DLD1 (cell line): Measurements from ENCODE around the gene MGMT.

ENCODE experiments used
- in situ Hi-C: cut with HindIII; loops from 2 replicates; pipeline ENCODE4 v1.10.0; 2017; ENCODE audit warnings: low sequenced_read_pairs

The MGMT gene

DNA sequence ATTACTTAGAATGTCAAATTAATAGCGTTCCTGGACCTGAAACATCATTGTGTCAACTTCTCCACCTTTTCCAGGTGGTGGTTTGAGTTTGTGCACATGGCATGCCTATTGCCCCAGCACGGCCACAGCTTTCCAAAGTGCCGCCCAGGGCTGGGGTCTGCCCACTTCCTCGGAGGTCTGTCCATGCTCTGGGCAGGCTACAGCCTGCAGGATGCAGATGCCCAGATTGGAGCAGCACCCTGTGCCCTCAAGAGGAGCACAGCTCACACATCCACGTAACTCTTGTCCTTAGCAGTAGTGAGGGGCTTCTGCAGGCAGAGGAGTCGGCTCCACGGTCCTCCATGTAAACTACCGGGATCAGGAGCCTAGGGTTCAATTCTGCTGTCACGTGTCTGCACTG lies 258.4 kb downstream of the MGMT start:
- in situ Hi-C loops, result no loop called here

DNA sequence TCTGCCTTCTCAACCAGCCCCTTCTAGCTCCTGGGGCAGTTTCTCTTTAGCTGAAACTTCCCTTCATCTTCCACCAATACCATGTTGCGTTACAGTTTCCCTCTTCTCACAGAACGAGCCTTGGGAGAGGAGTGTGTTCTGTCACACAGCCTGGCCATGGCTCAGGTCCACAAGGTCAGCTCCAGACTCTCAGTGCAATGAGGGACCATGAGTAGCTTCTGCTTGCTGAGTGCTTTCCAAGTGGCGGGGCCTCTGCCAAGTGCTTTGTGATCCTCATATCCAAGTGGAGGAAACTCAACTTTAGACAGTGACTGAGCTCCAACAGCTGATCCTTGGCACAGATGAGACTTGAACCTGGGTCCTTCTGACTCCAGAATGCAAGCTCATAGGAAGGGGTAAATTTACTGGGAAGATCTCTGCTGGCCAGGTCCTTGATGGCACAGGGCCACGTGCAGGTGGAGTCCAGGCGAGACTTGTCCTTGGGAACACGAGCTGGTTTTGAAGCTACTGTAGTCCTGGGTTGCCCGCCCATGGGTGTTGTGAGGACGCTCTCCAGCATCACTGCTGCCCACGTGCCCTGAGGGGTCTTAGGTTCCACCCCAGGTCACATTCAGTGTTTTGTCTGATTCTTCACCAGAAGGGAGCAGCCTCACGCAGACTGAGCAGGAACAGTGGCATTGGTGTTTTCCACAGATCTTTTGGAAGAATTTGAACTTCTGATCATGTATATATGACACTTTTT lies 259.0 kb downstream of the MGMT start:
- in situ Hi-C loops, result no loop called here

DNA sequence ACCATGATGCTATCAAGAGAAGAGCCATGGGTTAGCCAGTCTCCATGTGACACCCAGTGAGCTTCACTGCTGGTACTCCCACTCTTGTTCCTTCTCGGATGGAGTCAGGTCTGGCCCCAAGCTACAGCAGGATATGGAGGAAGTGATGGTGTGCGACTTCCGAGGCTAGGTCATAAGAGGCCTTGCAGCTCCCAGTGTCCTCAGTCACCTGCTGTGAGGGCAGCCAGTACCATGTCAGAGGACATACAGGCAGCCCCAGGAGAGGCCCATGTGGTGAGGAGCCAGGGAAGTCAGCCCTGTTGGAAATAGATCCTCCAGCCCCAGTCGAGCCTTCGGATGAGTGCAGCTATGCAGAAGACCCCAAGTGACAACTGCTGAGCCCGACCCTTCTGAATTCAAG lies 260.0 kb downstream of the MGMT start:
- in situ Hi-C loops, result no loop called here

DNA sequence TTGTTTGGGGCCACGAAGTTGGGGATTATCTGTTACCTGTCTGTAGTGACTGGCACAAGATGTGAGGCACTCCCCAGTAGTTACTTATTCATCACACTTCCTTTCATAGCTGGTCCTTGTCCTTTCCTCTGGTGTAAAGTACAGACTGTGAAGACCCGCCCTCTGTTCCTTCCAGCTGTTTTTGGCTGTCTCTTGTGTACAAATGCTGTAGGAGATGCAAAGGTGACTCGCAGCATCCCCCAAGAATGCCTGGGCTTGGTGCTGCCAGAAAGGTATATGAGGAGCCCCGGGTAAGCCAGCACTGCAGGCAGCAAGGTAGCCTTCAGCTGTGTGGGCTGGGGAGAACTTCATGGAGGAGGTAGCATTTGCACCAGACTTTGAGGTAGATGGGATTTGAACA lies 260.5 kb downstream of the MGMT start:
- in situ Hi-C loops, result no loop called here

DNA sequence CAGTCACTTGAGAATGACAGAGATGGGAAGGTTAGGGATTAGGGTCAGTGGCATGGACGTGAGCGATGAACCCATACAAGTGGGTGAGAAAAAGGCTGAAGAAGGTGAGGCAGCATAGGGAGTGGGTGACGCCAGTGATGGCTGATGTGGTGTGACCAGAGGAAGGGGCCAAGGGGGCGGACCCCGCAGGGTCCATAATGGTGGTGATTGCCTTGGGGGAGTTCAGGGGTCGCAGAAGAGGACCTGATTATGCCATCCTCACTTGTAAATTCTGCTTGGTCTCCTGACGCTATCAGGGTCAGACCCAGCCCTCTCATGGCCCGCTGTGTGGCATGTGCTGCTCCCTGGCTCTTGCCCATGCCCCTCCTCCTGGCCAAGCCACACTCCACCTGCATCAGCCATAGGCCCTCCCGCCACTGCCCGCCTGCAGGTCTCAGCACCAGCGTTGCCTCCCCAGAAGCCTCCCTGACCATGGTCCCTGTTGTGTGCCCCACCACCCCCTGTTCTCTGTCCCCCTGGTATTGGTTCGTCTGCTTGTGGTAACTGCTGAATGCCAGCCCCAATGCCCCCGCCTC lies 261.3 kb downstream of the MGMT start:
- in situ Hi-C loops, result no loop called here

DNA sequence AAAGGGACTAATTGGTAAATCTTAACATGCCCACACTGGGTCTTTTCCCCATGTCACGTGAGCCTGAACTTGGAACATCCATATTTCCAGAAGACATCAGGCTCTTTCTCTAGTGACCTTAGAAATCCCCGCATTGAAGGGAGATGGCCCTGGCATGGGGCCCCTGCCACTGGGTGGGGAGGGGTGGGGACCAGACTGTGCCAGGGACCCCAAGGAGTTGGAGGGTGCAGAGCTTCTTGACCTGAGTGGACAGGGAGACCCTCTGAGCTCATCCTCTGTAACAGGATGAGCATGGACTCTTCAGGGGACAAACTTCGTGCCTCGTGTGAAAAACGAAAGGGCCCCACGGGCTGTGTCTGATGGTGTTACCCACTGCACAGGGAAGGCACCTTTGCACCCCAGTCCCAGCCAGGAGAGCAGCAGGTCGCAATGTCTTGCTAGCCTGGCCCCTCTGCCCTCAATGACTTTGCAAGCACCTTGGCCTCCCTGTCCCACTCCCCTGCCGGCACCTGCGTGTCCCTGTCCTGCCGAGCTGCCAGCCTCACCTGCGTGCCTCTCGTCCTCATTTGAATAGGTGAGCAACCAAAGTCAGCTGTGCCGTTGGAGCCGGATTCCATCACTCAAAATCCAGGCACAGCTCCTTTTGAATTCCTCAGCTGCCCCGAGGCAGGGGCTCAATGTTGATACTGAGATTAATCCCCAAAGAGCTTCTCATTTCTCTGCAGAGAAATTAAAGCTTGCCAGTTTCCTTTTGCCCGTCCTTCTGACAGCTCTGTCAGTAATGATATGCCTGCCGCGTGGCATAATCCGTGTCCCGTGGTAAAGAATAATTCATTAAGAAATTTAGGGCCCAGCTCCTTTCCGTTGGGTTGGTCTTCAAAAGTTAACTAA lies 262.1 kb downstream of the MGMT start:
- in situ Hi-C loops, result no loop called here

DNA sequence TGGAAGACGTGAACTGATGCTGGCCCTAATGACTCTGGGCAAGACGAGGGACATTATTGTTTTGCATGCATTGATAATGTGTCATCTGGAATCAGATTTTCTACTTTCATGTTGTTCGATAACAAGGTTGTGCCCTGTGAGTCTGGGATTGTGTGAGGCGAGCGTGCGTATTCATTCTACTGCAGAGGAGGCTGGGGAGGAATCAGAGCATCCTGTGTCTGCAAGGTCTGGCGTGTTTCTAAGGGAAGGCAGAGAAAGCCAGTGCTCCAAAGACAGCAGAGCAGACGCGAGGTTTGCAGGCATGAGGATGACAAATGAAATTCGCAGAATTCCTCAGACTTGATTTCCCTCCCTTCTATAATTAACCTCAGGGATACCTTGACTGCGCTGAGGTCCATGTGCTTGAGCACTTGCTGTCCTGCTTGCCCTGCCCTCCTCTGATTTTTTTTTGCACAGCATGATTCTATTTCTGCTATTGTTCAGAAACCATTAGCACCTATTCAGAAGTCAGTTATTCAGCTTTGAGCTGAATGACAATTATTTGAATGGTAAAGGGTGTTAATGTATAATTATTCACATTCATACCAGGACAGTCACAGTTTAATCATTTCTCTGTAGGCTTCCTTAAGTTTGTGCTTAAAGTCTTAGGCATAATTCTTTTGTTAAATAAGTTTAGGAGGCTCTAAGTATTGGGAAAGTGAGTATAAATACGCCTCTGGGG lies 263.4 kb downstream of the MGMT start:
- in situ Hi-C loops, result no loop called here

DNA sequence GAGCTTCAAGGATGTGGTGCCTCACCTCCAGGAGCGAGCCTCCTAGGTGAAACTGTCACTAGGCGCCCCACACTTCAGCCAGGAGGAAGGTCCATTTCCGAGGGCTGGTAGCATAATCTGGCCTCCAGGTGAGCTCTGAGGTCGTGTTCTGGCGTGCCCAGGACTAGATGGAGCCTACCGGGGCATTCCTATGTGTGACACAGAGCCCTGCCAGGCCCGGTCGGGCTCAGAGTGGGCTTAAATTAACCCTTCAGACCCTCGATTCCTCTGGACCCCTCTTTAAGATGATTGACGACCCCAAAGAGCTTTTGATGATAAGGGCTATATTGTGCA lies 263.9 kb downstream of the MGMT start:
- in situ Hi-C loops, result no loop called here

DNA sequence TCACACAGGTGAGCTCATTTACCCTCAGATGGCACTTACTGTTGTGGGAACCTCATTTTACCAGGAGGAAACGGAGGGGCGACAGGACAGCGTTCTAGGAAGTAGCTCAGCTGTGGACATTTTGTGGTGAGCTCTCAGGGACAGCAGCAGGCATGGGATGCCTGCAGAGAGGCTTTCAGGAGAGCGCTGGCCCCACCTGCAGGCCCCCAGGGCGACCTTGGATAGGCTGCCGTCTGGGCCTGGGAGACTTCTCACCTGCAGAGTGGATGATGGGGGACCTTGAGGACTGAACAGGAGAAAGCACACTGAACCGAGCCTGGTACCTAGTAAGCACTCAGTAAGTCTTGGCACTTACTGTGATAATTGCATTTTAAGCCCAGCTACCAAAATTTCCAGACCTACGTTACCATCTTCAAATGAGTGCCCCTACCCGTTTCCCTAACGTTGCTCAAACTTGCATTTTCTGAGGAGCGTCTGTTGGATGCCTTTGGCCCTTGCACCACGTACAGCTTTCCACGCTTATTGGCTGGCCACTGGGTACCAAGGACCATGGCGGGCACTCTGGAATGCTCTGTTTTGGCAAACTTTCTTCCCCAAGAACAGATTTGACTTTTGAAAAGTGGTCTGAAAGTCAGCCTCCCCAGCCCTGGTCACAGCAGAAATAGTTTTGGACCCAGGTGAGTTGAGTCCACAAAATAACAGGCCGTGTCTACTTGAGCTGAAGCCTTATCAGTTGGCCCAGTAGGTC lies 273.7 kb downstream of the MGMT start:
- in situ Hi-C loops, result no loop called here

DNA sequence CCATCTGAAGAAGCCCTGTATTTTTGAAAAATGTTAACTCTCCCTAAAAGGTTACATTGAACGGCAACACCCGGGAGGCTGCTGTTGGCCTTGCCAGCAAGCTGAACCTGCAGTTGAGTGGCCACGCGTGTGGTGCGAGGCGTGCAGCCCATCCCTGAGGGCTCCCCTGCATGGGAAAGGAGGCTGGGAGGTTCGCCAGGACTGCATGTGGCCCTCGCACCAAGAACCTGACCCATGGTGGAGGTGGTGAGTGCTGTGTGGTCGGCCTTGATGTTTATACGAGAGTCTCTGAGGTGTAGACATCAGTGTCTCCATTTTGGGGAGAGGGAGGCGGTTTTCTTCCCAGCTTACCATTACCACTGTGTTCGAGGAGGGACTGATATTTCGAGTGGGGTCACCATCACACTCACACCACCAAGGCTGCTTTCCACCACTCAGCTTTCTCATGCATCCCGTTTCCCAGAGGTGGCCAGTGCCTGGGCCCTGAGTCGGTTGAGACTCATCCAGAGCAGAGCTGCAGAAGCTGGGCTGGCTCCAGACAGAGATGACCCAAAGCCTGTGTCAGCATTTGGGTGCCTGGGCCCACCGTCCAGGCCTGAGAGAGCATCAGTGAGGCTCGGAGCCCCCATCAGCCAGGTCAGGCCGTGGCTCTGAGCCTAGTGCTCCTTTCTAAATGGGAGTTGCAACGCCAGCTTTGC lies 274.4 kb downstream of the MGMT start:
- in situ Hi-C loops, result no loop called here

DNA sequence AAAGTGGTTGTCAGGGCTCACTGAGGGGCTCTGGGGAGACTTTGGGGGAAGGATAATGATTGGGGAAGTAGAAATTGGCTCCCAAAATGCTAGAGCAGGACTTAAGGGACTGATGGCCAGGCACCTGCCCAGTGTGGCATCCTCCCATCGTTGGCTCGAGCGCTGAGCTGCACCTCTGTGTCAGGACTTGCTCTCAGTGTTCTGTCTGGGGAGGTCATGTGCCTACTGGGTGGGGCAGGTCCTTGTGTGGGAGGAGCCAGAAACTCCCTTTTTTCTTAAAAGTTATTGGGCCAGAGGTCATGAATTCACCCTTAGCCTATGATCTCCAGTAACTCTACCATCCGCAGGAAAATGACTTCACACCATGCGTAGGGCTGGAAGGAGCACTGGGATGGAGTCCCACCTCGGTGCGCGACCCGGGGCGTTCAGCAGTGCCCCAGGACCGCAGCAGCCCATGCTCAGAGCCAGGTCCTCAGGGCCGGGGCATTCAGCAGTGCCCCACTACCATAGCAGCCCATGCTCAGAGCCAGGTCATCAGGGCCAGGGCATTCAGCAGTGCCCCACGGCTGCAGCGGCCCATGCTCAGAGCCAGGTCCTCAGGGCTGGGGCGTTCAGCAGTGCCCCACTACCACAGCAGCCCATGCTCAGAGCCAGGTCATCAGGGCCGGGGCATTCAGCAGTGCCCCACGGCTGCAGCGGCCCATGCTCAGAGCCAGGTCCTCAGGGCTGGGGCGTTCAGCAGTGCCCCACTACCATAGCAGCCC lies 275.1 kb downstream of the MGMT start:
- in situ Hi-C loops, result no loop called here

DNA sequence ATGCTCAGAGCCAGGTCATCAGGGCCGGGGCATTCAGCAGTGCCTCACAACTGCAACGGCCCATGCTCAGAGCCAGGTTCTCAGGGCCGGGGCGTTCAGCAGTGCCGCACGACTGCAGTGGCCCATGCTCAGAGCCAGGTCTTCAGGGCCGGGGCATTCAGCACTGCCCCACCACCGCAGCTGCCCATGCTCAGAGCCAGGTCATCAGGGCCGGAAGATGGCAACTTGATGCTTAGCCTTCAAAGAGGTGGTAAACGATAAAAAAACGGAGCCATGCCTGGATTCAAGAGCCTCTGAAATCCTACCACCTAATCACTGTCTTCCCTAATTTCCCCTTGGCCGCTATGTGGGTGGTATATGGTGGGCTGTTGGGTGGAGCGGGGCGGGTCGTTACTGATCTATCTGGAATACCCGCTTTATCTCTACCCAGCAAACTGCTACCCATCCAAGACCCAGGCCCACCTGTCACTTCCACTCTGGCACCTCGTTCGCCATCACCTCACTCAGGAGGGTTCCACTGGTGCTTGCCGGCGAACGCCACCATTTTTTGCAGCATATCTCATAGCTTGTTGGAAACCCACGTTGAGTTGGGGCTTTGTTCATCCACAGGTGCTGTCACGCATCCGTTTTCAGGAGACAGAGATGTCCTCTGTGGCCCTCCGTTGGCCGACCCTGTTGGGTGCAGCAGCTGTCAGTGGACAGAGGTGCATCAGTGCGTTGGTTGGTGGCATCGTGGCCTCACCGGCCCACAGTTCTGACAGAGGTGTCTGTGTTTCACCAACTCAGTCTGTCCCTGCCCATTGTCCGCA lies 275.9 kb downstream of the MGMT start:
- in situ Hi-C loops, result no loop called here

DNA sequence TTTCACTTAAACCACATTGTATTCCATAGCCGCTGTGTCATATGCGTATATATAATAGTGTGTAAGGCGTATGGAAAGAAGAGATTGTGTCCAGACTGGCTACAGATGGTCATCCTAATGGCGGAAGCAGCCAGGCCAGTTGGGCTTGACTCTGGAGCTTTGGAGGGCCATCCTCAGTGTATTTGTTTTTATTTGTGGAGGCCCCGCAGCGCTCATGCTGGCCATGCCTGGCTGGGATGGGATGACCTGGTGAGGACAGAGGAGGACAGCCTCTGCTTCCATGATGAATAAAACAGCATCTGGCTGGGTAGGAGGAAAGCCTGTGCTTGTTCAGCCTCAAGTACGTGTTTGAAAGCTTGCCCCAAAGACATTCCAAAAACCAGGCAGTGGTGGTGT lies 276.7 kb downstream of the MGMT start:
- in situ Hi-C loops, result no loop called here

DNA sequence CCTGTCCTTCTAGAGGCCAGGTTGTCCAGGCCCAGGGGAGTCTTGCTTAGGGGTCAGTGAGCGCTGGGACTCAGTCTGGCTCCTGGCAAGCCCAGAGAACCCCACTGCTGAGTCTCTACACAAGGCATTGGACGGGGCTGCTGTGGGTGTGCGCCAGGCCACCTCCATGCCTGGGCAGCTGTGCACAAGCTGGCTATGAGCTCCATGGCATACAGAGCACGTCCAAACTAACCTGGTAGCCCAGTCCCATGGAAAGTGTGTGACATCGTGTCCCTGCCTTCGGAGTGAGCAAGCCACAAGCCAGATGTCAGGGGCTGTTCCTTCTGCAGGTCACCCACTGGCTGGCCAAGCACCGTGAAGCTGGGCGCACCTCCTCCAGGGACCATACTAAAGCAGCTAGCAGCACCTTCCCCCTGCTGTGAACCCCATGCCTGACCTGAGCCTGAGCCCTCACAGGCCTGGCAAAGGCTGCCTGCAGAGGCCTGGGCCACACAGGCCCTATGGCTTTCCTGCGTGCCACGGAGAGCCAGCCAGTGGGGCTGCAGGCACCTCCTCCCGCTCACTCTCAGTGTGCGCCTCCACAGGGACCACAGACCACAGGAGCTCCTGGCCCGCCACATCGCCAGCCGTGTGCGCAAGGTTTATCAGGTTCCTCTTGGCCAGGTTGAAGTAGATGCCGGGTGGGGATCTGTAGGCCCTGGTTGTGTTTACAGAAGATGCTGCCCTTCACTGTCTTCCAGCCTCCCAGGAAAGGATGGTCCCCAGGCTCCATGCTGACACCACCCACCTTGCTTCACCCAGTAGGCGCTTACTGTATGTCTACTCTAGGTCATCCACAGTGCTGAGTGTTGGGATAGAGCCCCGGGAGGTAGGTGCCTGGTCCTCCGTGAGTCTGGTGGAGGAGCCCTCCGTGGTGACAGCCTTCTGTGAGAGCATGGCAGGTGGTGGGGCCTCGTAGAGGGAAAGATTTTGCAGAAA lies 277.4 kb downstream of the MGMT start:
- in situ Hi-C loops, result no loop called here

DNA sequence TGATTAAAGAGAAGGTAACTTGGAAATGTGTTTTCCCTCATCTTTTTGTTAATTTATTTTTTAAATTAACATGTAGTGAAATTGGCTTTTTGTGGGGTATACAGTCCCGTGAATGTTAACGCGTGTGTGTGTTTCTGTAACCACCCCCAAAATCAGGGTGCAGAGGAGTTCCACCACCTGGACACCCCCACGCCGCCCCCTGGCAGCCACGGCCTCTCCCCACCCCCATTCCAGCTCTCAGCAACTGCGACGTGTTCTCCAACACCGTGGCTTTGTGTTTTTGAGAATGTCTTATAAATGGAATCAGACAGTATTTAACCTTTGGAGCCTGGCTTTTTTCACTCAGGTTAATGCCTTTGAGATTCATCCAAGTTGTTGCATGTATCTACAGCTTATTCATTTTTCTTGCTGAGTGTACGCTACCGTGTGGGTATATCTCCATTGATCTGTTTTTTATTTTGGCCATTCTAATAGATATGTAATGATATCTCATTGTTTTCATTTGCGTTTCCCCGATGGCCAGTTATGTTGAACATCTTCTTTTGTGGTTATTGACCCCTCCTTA lies 278.2 kb downstream of the MGMT start:
- in situ Hi-C loops, result no loop called here

DNA sequence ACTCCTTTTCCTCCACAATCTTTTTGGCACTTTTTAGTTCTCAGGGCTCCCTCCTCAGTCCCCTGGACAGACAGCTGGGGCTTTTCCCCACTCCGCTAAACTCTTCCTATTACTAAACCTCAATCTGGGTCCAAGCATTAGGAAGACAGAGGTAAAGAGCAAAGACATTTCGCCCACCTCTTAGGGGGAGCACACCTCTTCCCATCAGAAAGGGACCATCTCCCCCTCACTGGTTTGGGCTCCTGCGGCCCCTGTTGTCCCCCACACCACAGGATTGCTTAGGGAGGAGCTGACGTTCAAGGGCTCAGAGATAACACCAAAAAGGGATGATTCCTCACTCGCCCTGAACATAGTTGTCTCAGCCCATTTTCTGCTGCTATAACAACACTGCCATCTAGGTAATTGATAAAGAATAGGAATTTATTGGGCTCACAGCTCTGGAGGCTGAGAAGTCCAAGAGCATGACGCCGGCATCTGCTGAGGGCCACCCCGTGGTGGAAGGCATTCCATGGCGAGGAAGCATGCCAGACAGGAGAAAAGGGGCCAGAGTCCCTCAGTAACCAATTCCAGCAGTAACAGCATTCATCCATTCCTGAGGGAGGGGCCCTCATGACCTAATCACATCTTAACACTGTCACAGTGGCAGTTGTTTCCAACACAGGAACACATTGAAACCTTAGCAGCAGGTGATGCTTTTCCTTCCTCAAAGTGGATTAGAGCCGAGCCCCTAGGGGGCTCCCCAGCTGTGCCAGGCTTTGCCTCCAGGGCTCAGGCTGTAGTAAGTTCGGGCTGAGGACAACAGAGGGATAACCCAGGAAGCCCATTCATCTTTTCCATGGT lies 287.4 kb downstream of the MGMT start:
- in situ Hi-C loops, result no loop called here
